IMR-90 (cell line): Measurements from ENCODE around the gene PAQR4. TPM values are rescaled to one million over a fixed set of nuclear protein-coding genes. Genes with fewer than 3 reads are reported as not detected.

Experiments used
- ATAC-seq: fragments of 200-7000 bp; cut with Tn5 transposase; 2 replicates; pipeline ENCODE4 v1.9.1; 2020; ENCODE audit warnings: low read depth, mild to moderate bottlenecking, moderate library complexity
- BruUV-seq: library from RNA; stranded (reverse); fragments of 400-500 nt; replicated peaks from 2 replicates; lab custom pipeline; 2021; lab: Mats Ljungman, UMichigan
- CTCF ChIA-PET: fragments of 300-600 bp; formaldehyde crosslinking; extraction: SDS; loops from one replicate; lab custom pipeline; 2021; ENCODE audit warnings: antibody characterized with exemption; lab: Yijun Ruan, JAX
- POLR2A ChIA-PET: fragments of 300-600 bp; sonication (Branson Sonifier 250); formaldehyde crosslinking; loops from one replicate; lab custom pipeline; 2022; ENCODE audit warnings: antibody characterized with exemption; ENCODE audit not compliant: unreplicated experiment; lab: Charles Lee
- DNase-seq: peaks from one replicate; pipeline ENCODE4 v3.0.0; 2013
- H2AFZ ChIP-seq: replicated peaks from 2 replicates; pipeline ENCODE3; 2013; ENCODE audit warnings: low read length, mild to moderate bottlenecking; ENCODE audit not compliant: poor library complexity
- H2AK5ac ChIP-seq: 2 replicates; pipeline ENCODE4 v1.6.1; 2013; ENCODE audit warnings: low read depth, low read length, inconsistent platforms
- H2AK9ac ChIP-seq: replicated peaks from 2 replicates; pipeline ENCODE3; 2013; ENCODE audit warnings: mild to moderate bottlenecking, low read depth, low read length, moderate library complexity; ENCODE audit not compliant: poor library complexity
- H2BK120ac ChIP-seq: 2 replicates; pipeline ENCODE4 v1.6.1; 2013; ENCODE audit warnings: low read depth, low read length, inconsistent platforms
- H2BK15ac ChIP-seq: 3 replicates; pipeline ENCODE4 v1.6.1; 2013; ENCODE audit warnings: low read depth, low read length, inconsistent platforms
- H2BK20ac ChIP-seq: 2 replicates; pipeline ENCODE4 v1.6.1; 2013; ENCODE audit warnings: low read depth, mild to moderate bottlenecking, inconsistent platforms, low read length, moderate library complexity
- H2BK5ac ChIP-seq: 2 replicates; pipeline ENCODE4 v1.6.1; 2013; ENCODE audit warnings: mild to moderate bottlenecking, low read depth, low read length, inconsistent platforms; ENCODE audit not compliant: poor library complexity, severe bottlenecking
- H3K14ac ChIP-seq: replicated peaks from 2 replicates; pipeline ENCODE4 v1.6.1; 2013; ENCODE audit warnings: low read depth, low read length, inconsistent platforms
- H3K18ac ChIP-seq: 2 replicates; pipeline ENCODE4 v1.6.1; 2013; ENCODE audit warnings: low read depth, low read length, control low read depth
- H3K23ac ChIP-seq: 2 replicates; pipeline ENCODE4 v1.6.1; 2013; ENCODE audit warnings: low read depth, low read length, inconsistent platforms
- H3K27ac ChIP-seq: 2 replicates; pipeline ENCODE4 v1.5.1; 2013; ENCODE audit warnings: mild to moderate bottlenecking, control low read depth, low read length; ENCODE audit not compliant: insufficient read depth
- H3K27me3 ChIP-seq: 2 replicates; pipeline ENCODE4 v1.6.1; 2013; ENCODE audit warnings: low read length; ENCODE audit not compliant: control insufficient read depth, insufficient read depth
- H3K36me3 ChIP-seq: 2 replicates; pipeline ENCODE4 v1.6.1; 2013; ENCODE audit warnings: low read length, mixed read lengths; ENCODE audit not compliant: control insufficient read depth, insufficient read depth
- H3K4ac ChIP-seq: 2 replicates; pipeline ENCODE4 v1.6.1; 2013; ENCODE audit warnings: low read depth, low read length, inconsistent platforms
- H3K4me1 ChIP-seq: 2 replicates; pipeline ENCODE4 v1.6.1; 2013; ENCODE audit warnings: low read length, mixed read lengths; ENCODE audit not compliant: control insufficient read depth, insufficient read depth
- H3K4me2 ChIP-seq: 2 replicates; pipeline ENCODE4 v1.6.1; 2013; ENCODE audit warnings: low read depth, mild to moderate bottlenecking, control low read depth, low read length, moderate library complexity
- H3K4me3 ChIP-seq: 2 replicates; pipeline ENCODE4 v1.5.1; 2013; ENCODE audit warnings: low read depth, mild to moderate bottlenecking, control low read depth, low read length, moderate library complexity; ENCODE audit not compliant: insufficient read depth
- H3K56ac ChIP-seq: 2 replicates; pipeline ENCODE4 v1.6.1; 2013; ENCODE audit warnings: low read length, inconsistent platforms; ENCODE audit not compliant: insufficient read depth; ENCODE audit errors: extremely low read depth
- H3K79me1 ChIP-seq, 2 experiments: 2 replicates each; pipeline ENCODE4 v1.6.1; 2013; ENCODE audit warnings: low read length in 2 of 2, inconsistent platforms in 1 of 2, low read depth in 1 of 2
- H3K9ac ChIP-seq: 2 replicates; pipeline ENCODE4 v1.6.1; 2013; ENCODE audit warnings: low read depth, low read length, control low read depth
- H3K9me1 ChIP-seq: 2 replicates; pipeline ENCODE4 v1.6.1; 2013; ENCODE audit warnings: low read length, inconsistent platforms; ENCODE audit not compliant: insufficient read depth
- H3K9me3 ChIP-seq: 2 replicates; pipeline ENCODE4 v1.6.1; 2013; ENCODE audit warnings: low read length; ENCODE audit not compliant: control insufficient read depth, insufficient read depth
- H4K20me1 ChIP-seq: 2 replicates; pipeline ENCODE4 v1.6.1; 2013; ENCODE audit warnings: low read length, inconsistent platforms; ENCODE audit not compliant: insufficient read depth
- H4K5ac ChIP-seq: 2 replicates; pipeline ENCODE4 v1.6.1; 2013; ENCODE audit warnings: mild to moderate bottlenecking, low read depth, low read length, control low read depth
- H4K8ac ChIP-seq, 2 experiments: 2 replicates each; pipeline ENCODE4 v1.6.1; 2013; ENCODE audit warnings: low read depth in 2 of 2, low read length in 2 of 2, control low read depth in 1 of 2, inconsistent platforms in 1 of 2
- H4K91ac ChIP-seq: 2 replicates; pipeline ENCODE4 v1.6.1; 2013; ENCODE audit warnings: low read depth, low read length, inconsistent platforms; ENCODE audit not compliant: insufficient read depth
- BHLHE40 ChIP-seq: fragments of 150-350 bp; IDR thresholded peaks from 2 replicates; pipeline ENCODE4 v1.6.1; 2016; ENCODE audit warnings: mild to moderate bottlenecking, low read depth, low read length
- CEBPB ChIP-seq: IDR thresholded peaks from 2 replicates; pipeline ENCODE4 v1.6.1; 2012; ENCODE audit warnings: low read depth, low read length, improper control_type of control experiment
- CHD1 ChIP-seq: IDR thresholded peaks from 2 replicates; pipeline ENCODE4 v1.6.1; 2012; ENCODE audit warnings: low read depth, low read length, improper control_type of control experiment
- ELK1 ChIP-seq: fragments of 150-350 bp; IDR thresholded peaks from 2 replicates; pipeline ENCODE4 v1.6.1; 2016; ENCODE audit warnings: low read depth, mild to moderate bottlenecking, low read length, moderate library complexity, borderline replicate concordance
- FOS ChIP-seq: fragments of 150-350 bp; IDR thresholded peaks from 2 replicates; pipeline ENCODE4 v1.6.1; 2016; ENCODE audit warnings: low read depth, low read length
- MAFK ChIP-seq: IDR thresholded peaks from 2 replicates; pipeline ENCODE4 v1.6.1; 2012; ENCODE audit warnings: low read depth, low read length, improper control_type of control experiment
- MAZ ChIP-seq: IDR thresholded peaks from 2 replicates; pipeline ENCODE4 v1.6.1; 2012; ENCODE audit warnings: low read depth, mild to moderate bottlenecking, low read length, improper control_type of control experiment, moderate library complexity, borderline replicate concordance
- MXI1 ChIP-seq: IDR thresholded peaks from 2 replicates; pipeline ENCODE4 v1.6.1; 2012; ENCODE audit warnings: low read depth, mild to moderate bottlenecking, low read length, moderate library complexity, borderline replicate concordance
- NFE2L2 ChIP-seq: fragments of 150-350 bp; IDR thresholded peaks from 2 replicates; pipeline ENCODE4 v1.6.1; 2016; ENCODE audit warnings: low read depth, mild to moderate bottlenecking, low read length
- POLR2A ChIP-seq: IDR thresholded peaks from 2 replicates; pipeline ENCODE4 v1.6.1; 2012; ENCODE audit warnings: mild to moderate bottlenecking, low read depth, low read length
- RAD21 ChIP-seq: IDR thresholded peaks from 2 replicates; pipeline ENCODE4 v1.6.1; 2012; ENCODE audit warnings: low read length, improper control_type of control experiment
- RCOR1 ChIP-seq: IDR thresholded peaks from 2 replicates; pipeline ENCODE4 v1.6.1; 2012; ENCODE audit warnings: mild to moderate bottlenecking, low read length, improper control_type of control experiment; ENCODE audit not compliant: insufficient replicate concordance
- RFX5 ChIP-seq: IDR thresholded peaks from 2 replicates; pipeline ENCODE4 v1.8.0; 2012; ENCODE audit warnings: low read depth, mild to moderate bottlenecking, low read length, moderate library complexity
- SMC3 ChIP-seq: fragments of 150-350 bp; IDR thresholded peaks from 2 replicates; pipeline ENCODE4 v1.6.1; 2016; ENCODE audit warnings: low read depth, mild to moderate bottlenecking, antibody characterized with exemption, low read length, moderate library complexity
- WGBS, 2 experiments: methylation state at CpG; one replicate each; pipeline versions ENCODE4 v1.1.5 to v1.1.7; 2013; ENCODE audit warnings: missing lambda C conversion rate in 2 of 2; ENCODE audit not compliant: insufficient read length in 1 of 2; ENCODE audit errors: extremely low coverage in 2 of 2; 5-methylcytosine and 5-hydroxymethylcytosine counted together
- dilution Hi-C: fragments of 300-500 bp; cut with HindIII; formaldehyde crosslinking; loops from one replicate; pipeline ENCODE4 v1.14.3; 2018; ENCODE audit warnings: low sequenced_read_pairs; ENCODE audit not compliant: unreplicated experiment
- in situ Hi-C: fragments of 300-500 bp; cut with MboI; formaldehyde crosslinking; loops from 3 replicates; pipeline ENCODE4 v1.14.3; 2019; ENCODE audit warnings: low sequenced_read_pairs, inconsistent platforms, mixed read lengths
- intact Hi-C: fragments of 100-400 bp; cut with micrococcal nuclease; formaldehyde crosslinking; loops from 2 replicates; pipeline ENCODE4 v1.10.0; 2022
- polyA plus RNA-seq, 3 experiments: library from polyadenylated mRNA; depleted of rRNA; stranded (reverse); fragments of >200 nt; gene quantifications; 2 replicates each; pipeline ENCODE4 v1.2.3, GENCODE V29; 2012; ENCODE audit warnings: low replicate concordance in 1 of 3
- total RNA-seq: library from RNA; depleted of rRNA; stranded (reverse); fragments of >200 nt; gene quantifications from 2 replicates; pipeline ENCODE4 v1.2.3, GENCODE V29; 2012

PAQR4 gene
- total and polyA plus RNA-seq, 2 of the 4 experiments (the other 2 are of a cell fraction), result 2.2 to 10.0 TPM

- no peak for TF ChIP-seq CHD1
Measured at GRCh38 chr16:2960183-2961010, 8.8 kb upstream of the PAQR4 start (continued).

- no peak overlapping the region for H3K14ac ChIP-seq
- no peak overlapping the region for H2BK20ac ChIP-seq
- H3K79me1 ChIP-seq, result no peaks in the 10 kb centered on the region
- dilution Hi-C loops (no loop called here), in situ Hi-C loops (no loop called here), intact Hi-C loops (no loop called here)
- no peak overlapping the region for H3K27ac ChIP-seq
- no peak overlapping the region for H3K4ac ChIP-seq
- no peak overlapping the region for H4K5ac ChIP-seq
- ATAC-seq (no peak), DNase-seq (no peak)
- H3K4me3 ChIP-seq, result no peak overlapping the region
- no peak overlapping the region for H4K8ac ChIP-seq
- H3K23ac ChIP-seq, result no peak overlapping the region; the same call in 1 of the 2 replicates
- H3K9me1 ChIP-seq, result no peaks in the 10 kb centered on the region
- no peak overlapping the region for H2BK5ac ChIP-seq
- no peak overlapping the region for H2AK5ac ChIP-seq
- H3K9me3 ChIP-seq, result no peaks in the 10 kb centered on the region; the same call in 1 of the 2 replicates
- no peak overlapping the region for H3K18ac ChIP-seq
- H3K4me2 ChIP-seq, result no peak overlapping the region
- WGBS, 2 experiments, result 16% methylated on average over 7 of the region's 28 CpGs; no CpG with 5 or more reads in 1 of the 2 experiments
- no TSS peak for BruUV-seq
- ChIA-PET CTCF (no interaction called here), POLR2A (no interaction called here)
- H3K36me3 ChIP-seq, result no peaks in the 10 kb centered on the region
- no peak overlapping the region for H3K56ac ChIP-seq
- H4K20me1 ChIP-seq, result peaks cover 15% of the 10 kb centered on the region; the same call in 1 of the 2 replicates
- H2AK9ac ChIP-seq, result no peak overlapping the region
- no peak overlapping the region for H2AFZ ChIP-seq
- H3K27me3 ChIP-seq, result peaks cover 61% of the 10 kb centered on the region
- no peak overlapping the region for H2BK15ac ChIP-seq
- no peak overlapping the region for H3K9ac ChIP-seq
- no peak overlapping the region for H2BK120ac ChIP-seq
- peaks cover 3% of the 10 kb centered on the region; the same call in 1 of the 2 replicates for H3K4me1 ChIP-seq
- no peak overlapping the region for H4K91ac ChIP-seq
- TF ChIP-seq BHLHE40 (no peak), RCOR1 (no peak), MAZ (no peak), MXI1 (no peak), FOS (no peak), MAFK (no peak), POLR2A (no peak), NFE2L2 (no peak), CEBPB (no peak), RFX5 (no peak), RAD21 (no peak), SMC3 (no peak), ELK1 (no peak)
Measured at GRCh38 chr16:2962334-2963073, 6.6 kb upstream of the PAQR4 start.
